PC-9 (cell line): ENCODE data around the gene ULK2.

Experiments
- CTCF ChIP-seq: fragments of 200-600 bp; sonication (generic); conservative IDR thresholded peaks from 2 replicates; pipeline ENCODE4 v1.6.1; 2017; ENCODE audit warnings: mixed run types, antibody characterized with exemption, mild to moderate bottlenecking, moderate library complexity
- EZH2 ChIP-seq: fragments of 200-600 bp; sonication (generic); IDR thresholded peaks from 2 replicates; pipeline ENCODE4 v1.8.0; 2017; ENCODE audit warnings: antibody characterized with exemption, low read depth

GRCh38 chr17:19768046-19768782 is 99.5 kb downstream of the ULK2 start:
- TF ChIP-seq EZH2, result no peak
- TF ChIP-seq CTCF, result no peak
